GM23338 (cell line): ENCODE results near the gene S1PR3. TPM values are rescaled to one million over a fixed set of nuclear protein-coding genes. Genes with fewer than 3 reads are reported as not detected.

ENCODE experiments used
- ATAC-seq: fragments of 200-7000 bp; cut with Tn5 transposase; 3 replicates; pipeline ENCODE4 v1.9.1; 2020
- DNase-seq: peaks from one replicate; pipeline ENCODE4 v3.0.0-alpha.2; 2015; ENCODE audit warnings: low spot score
- H2AFZ ChIP-seq: fragments of 200-600 bp; sonication (generic); 2 replicates; pipeline ENCODE4 v1.8.0; 2016; ENCODE audit warnings: antibody characterized with exemption, mild to moderate bottlenecking, moderate library complexity
- H3F3A ChIP-seq: fragments of 200-600 bp; sonication (generic); replicated peaks from 2 replicates; pipeline ENCODE4 v1.8.0; 2017; ENCODE audit warnings: antibody characterized with exemption, mixed run types, low read depth
- H3K27ac ChIP-seq: fragments of 200-600 bp; sonication (generic); 2 replicates; pipeline ENCODE4 v1.6.1; 2016; ENCODE audit warnings: low read depth
- H3K27me3 ChIP-seq: fragments of 200-600 bp; sonication (generic); 2 replicates; pipeline ENCODE4 v1.8.0; 2016; ENCODE audit warnings: mild to moderate bottlenecking, mixed run types, moderate library complexity; ENCODE audit not compliant: insufficient read depth
- H3K36me3 ChIP-seq: fragments of 200-600 bp; sonication (generic); 2 replicates; pipeline ENCODE4 v1.8.0; 2016; ENCODE audit warnings: mild to moderate bottlenecking; ENCODE audit not compliant: insufficient read depth
- H3K4me1 ChIP-seq: fragments of 200-600 bp; sonication (generic); 2 replicates; pipeline ENCODE4 v1.8.0; 2016; ENCODE audit warnings: mild to moderate bottlenecking, moderate library complexity; ENCODE audit not compliant: insufficient read depth
- H3K4me2 ChIP-seq: fragments of 200-600 bp; sonication (generic); 2 replicates; pipeline ENCODE4 v1.7.1; 2017; ENCODE audit warnings: mixed run types
- H3K4me3 ChIP-seq: fragments of 200-600 bp; sonication (generic); 2 replicates; pipeline ENCODE4 v1.6.1; 2016; ENCODE audit warnings: mixed run types
- H3K79me2 ChIP-seq: fragments of 200-600 bp; sonication (generic); replicated peaks from 2 replicates; pipeline ENCODE4 v1.8.0; 2017; ENCODE audit warnings: mild to moderate bottlenecking; ENCODE audit not compliant: insufficient read depth
- H3K9me2 ChIP-seq: fragments of 200-600 bp; sonication (generic); 2 replicates; pipeline ENCODE4 v1.8.0; 2017; ENCODE audit not compliant: insufficient read depth
- H4K20me1 ChIP-seq: fragments of 200-600 bp; sonication (generic); replicated peaks from 2 replicates; pipeline ENCODE4 v1.8.0; 2017; ENCODE audit warnings: mild to moderate bottlenecking; ENCODE audit not compliant: insufficient read depth
- H3K27ac Mint-ChIP-seq: 2 replicates; pipeline ENCODE4 v1.8.0; 2020; ENCODE audit warnings: inconsistent platforms, mild to moderate bottlenecking, moderate library complexity, mixed read lengths
- H3K27me3 Mint-ChIP-seq: 3 replicates; pipeline ENCODE4 v1.8.0; 2022; ENCODE audit warnings: low read depth, mild to moderate bottlenecking, moderate library complexity, mixed read lengths, inconsistent platforms; ENCODE audit not compliant: insufficient read depth, poor library complexity
- H3K36me3 Mint-ChIP-seq: 3 replicates; pipeline ENCODE4 v1.8.0; 2021; ENCODE audit warnings: low read depth, mild to moderate bottlenecking, inconsistent platforms, moderate library complexity, mixed read lengths
- H3K4me1 Mint-ChIP-seq: 3 replicates; pipeline ENCODE4 v1.8.0; 2020; ENCODE audit warnings: mild to moderate bottlenecking, inconsistent platforms, mixed read lengths
- H3K4me3 Mint-ChIP-seq: 3 replicates; pipeline ENCODE4 v1.8.0; 2021; ENCODE audit warnings: moderate library complexity, mild to moderate bottlenecking, inconsistent platforms, mixed read lengths
- H3K9me3 Mint-ChIP-seq: 3 replicates; pipeline ENCODE4 v1.8.0; 2020; ENCODE audit warnings: moderate library complexity, mild to moderate bottlenecking, inconsistent platforms, mixed read lengths
- CREB1 ChIP-seq: fragments of 250-450 bp; sonication (Bioruptor Pico); IDR thresholded peaks from 2 replicates; pipeline ENCODE4 v1.5.0; 2020; ENCODE audit warnings: low read depth, mild to moderate bottlenecking, moderate library complexity
- EZH2 ChIP-seq: fragments of 200-600 bp; sonication (generic); IDR thresholded peaks from one replicate; pipeline ENCODE4 v1.8.0; 2017; ENCODE audit warnings: antibody characterized with exemption, mild to moderate bottlenecking, low read depth; ENCODE audit not compliant: unreplicated experiment
- EZH2phosphoT487 ChIP-seq: fragments of 200-600 bp; sonication (generic); IDR thresholded peaks from one replicate; pipeline ENCODE4 v1.8.1; 2018; ENCODE audit warnings: antibody characterized with exemption; ENCODE audit not compliant: unreplicated experiment
- JUNB ChIP-seq: IDR thresholded peaks from one replicate; pipeline ENCODE4 v1.6.1; 2016; ENCODE audit warnings: antibody characterized with exemption; ENCODE audit not compliant: unreplicated experiment
- NANOG ChIP-seq: IDR thresholded peaks from 2 replicates; pipeline ENCODE4 v1.6.1; 2016; ENCODE audit warnings: antibody characterized with exemption, borderline replicate concordance
- POLR2AphosphoS5 ChIP-seq: IDR thresholded peaks from 2 replicates; pipeline ENCODE4 v1.6.1; 2016; ENCODE audit warnings: antibody characterized with exemption, low read depth
- STAT1 ChIP-seq: IDR thresholded peaks from one replicate; pipeline ENCODE4 v1.6.1; 2016; ENCODE audit warnings: antibody characterized with exemption; ENCODE audit not compliant: unreplicated experiment
- ZNF114 ChIP-seq: fragments of 250-450 bp; sonication (Bioruptor Pico); IDR thresholded peaks from 2 replicates; pipeline ENCODE4 v1.5.0; 2020; ENCODE audit warnings: mild to moderate bottlenecking, moderate library complexity
- ZNF331 ChIP-seq: fragments of 250-450 bp; sonication (Bioruptor Pico); IDR thresholded peaks from 2 replicates; pipeline ENCODE4 v1.5.0; 2020; ENCODE audit warnings: low read depth, mild to moderate bottlenecking, moderate library complexity
- polyA plus RNA-seq: library from polyadenylated mRNA; unstranded; fragments of >200 nt; fragmentation: Nextera tagmentation; extraction: Ambion mirVana; gene quantifications from 2 replicates; pipeline ENCODE4 v1.2.1, GENCODE V29; 2016
- total RNA-seq: library from RNA; depleted of rRNA; stranded (reverse); fragments of >200 nt; shearing (Covaris generic); gene quantifications from 2 replicates; pipeline ENCODE4 v1.2.3, GENCODE V29; 2014
- TF ChIP-seq, protein P1 (sequence below): IDR thresholded peaks from one replicate; pipeline ENCODE4 v1.6.1; 2018; ENCODE audit warnings: antibody characterized with exemption; ENCODE audit not compliant: unreplicated experiment
- TF ChIP-seq, protein P2 (sequence below): fragments of 250-450 bp; sonication (Bioruptor Pico); IDR thresholded peaks from 2 replicates; pipeline ENCODE4 v1.5.0; 2020; ENCODE audit warnings: mild to moderate bottlenecking, moderate library complexity
- TF ChIP-seq, protein P3 (sequence below), 2 experiments: fragments of 200-600 bp in 1 of 2; sonication (generic) in 1 of 2; conservative IDR thresholded peaks; 2 replicates each; pipeline versions ENCODE4 v1.5.1 to v1.6.1; 2016 to 2017; ENCODE audit warnings: antibody characterized with exemption in 2 of 2, low read depth in 2 of 2, mild to moderate bottlenecking in 2 of 2, moderate library complexity in 1 of 2
- TF ChIP-seq, protein P4 (sequence below): IDR thresholded peaks from 2 replicates; pipeline ENCODE4 v1.6.1; 2016; ENCODE audit warnings: antibody characterized with exemption

The S1PR3 gene
- total and polyA plus RNA-seq, 2 experiments from 2014 or later: 2.1 to 7.6 TPM

DNA sequence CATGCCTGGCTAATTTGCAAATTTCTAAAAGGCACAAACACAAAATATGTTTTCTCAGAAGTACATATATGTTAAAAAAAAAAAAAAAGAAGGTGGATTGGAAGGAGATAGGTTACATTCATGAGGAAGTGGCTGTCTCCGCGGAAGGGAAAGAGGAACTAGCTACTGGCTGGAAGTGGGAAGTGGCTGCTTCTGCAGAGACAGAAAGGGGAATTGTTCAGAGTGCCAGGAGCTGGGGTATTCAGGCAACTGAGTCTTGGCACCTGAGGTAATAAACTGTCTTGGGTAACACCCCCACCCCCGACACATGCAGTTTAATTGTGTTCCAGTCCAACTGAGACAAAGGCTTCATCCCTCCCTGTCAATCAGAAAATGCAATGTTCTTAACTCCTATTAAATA, 45.6 kb downstream of the S1PR3 start:
- no peaks in the 10 kb centered on the region for H3F3A ChIP-seq
- Mint-ChIP-seq H3K4me1 (no peaks in the 10 kb centered on the region), H3K36me3 (no peaks in the 10 kb centered on the region; the same call in 2 of the 3 replicates), H3K27me3 (peaks cover 2% of the 10 kb centered on the region), H3K9me3 (no peaks in the 10 kb centered on the region), H3K4me3 (no peak overlapping the region), H3K27ac (no peak overlapping the region)
- H3K4me3 ChIP-seq: no peak overlapping the region
- H3K4me2 ChIP-seq: no peak overlapping the region
- H3K36me3 ChIP-seq: no peaks in the 10 kb centered on the region
- no peak for ATAC-seq
- DNase-seq: no peak
- H3K9me2 ChIP-seq: peaks cover 9% of the 10 kb centered on the region; the same call in 1 of the 2 replicates
- no peaks in the 10 kb centered on the region for H3K4me1 ChIP-seq
- no peaks in the 10 kb centered on the region for H3K27me3 ChIP-seq
- no peak for TF ChIP-seq CREB1 (CRISPR knock-in tag)
- no peak for TF ChIP-seq ZNF331 (CRISPR knock-in tag)
- no peak for TF ChIP-seq POLR2AphosphoS5
- no peak for TF ChIP-seq ZNF114 (CRISPR knock-in tag)
- TF ChIP-seq, protein P1, sequence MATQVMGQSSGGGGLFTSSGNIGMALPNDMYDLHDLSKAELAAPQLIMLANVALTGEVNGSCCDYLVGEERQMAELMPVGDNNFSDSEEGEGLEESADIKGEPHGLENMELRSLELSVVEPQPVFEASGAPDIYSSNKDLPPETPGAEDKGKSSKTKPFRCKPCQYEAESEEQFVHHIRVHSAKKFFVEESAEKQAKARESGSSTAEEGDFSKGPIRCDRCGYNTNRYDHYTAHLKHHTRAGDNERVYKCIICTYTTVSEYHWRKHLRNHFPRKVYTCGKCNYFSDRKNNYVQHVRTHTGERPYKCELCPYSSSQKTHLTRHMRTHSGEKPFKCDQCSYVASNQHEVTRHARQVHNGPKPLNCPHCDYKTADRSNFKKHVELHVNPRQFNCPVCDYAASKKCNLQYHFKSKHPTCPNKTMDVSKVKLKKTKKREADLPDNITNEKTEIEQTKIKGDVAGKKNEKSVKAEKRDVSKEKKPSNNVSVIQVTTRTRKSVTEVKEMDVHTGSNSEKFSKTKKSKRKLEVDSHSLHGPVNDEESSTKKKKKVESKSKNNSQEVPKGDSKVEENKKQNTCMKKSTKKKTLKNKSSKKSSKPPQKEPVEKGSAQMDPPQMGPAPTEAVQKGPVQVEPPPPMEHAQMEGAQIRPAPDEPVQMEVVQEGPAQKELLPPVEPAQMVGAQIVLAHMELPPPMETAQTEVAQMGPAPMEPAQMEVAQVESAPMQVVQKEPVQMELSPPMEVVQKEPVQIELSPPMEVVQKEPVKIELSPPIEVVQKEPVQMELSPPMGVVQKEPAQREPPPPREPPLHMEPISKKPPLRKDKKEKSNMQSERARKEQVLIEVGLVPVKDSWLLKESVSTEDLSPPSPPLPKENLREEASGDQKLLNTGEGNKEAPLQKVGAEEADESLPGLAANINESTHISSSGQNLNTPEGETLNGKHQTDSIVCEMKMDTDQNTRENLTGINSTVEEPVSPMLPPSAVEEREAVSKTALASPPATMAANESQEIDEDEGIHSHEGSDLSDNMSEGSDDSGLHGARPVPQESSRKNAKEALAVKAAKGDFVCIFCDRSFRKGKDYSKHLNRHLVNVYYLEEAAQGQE: no peak
- TF ChIP-seq NANOG: no peak
- TF ChIP-seq, protein P2, sequence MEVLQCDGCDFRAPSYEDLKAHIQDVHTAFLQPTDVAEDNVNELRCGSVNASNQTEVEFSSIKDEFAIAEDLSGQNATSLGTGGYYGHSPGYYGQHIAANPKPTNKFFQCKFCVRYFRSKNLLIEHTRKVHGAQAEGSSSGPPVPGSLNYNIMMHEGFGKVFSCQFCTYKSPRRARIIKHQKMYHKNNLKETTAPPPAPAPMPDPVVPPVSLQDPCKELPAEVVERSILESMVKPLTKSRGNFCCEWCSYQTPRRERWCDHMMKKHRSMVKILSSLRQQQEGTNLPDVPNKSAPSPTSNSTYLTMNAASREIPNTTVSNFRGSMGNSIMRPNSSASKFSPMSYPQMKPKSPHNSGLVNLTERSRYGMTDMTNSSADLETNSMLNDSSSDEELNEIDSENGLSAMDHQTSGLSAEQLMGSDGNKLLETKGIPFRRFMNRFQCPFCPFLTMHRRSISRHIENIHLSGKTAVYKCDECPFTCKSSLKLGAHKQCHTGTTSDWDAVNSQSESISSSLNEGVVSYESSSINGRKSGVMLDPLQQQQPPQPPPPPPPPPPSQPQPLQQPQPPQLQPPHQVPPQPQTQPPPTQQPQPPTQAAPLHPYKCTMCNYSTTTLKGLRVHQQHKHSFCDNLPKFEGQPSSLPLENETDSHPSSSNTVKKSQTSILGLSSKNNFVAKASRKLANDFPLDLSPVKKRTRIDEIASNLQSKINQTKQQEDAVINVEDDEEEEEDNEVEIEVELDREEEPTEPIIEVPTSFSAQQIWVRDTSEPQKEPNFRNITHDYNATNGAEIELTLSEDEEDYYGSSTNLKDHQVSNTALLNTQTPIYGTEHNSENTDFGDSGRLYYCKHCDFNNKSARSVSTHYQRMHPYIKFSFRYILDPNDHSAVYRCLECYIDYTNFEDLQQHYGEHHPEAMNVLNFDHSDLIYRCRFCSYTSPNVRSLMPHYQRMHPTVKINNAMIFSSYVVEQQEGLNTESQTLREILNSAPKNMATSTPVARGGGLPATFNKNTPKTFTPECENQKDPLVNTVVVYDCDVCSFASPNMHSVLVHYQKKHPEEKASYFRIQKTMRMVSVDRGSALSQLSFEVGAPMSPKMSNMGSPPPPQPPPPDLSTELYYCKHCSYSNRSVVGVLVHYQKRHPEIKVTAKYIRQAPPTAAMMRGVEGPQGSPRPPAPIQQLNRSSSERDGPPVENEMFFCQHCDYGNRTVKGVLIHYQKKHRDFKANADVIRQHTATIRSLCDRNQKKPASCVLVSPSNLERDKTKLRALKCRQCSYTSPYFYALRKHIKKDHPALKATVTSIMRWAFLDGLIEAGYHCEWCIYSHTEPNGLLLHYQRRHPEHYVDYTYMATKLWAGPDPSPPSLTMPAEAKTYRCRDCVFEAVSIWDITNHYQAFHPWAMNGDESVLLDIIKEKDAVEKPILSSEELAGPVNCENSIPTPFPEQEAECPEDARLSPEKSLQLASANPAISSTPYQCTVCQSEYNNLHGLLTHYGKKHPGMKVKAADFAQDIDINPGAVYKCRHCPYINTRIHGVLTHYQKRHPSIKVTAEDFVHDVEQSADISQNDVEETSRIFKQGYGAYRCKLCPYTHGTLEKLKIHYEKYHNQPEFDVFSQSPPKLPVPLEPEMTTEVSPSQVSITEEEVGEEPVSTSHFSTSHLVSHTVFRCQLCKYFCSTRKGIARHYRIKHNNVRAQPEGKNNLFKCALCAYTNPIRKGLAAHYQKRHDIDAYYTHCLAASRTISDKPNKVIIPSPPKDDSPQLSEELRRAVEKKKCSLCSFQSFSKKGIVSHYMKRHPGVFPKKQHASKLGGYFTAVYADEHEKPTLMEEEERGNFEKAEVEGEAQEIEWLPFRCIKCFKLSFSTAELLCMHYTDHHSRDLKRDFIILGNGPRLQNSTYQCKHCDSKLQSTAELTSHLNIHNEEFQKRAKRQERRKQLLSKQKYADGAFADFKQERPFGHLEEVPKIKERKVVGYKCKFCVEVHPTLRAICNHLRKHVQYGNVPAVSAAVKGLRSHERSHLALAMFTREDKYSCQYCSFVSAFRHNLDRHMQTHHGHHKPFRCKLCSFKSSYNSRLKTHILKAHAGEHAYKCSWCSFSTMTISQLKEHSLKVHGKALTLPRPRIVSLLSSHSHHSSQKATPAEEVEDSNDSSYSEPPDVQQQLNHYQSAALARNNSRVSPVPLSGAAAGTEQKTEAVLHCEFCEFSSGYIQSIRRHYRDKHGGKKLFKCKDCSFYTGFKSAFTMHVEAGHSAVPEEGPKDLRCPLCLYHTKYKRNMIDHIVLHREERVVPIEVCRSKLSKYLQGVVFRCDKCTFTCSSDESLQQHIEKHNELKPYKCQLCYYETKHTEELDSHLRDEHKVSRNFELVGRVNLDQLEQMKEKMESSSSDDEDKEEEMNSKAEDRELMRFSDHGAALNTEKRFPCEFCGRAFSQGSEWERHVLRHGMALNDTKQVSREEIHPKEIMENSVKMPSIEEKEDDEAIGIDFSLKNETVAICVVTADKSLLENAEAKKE (CRISPR knock-in tag): no peak
- no peak for TF ChIP-seq EZH2
- no peak for TF ChIP-seq STAT1
- TF ChIP-seq, protein P3, sequence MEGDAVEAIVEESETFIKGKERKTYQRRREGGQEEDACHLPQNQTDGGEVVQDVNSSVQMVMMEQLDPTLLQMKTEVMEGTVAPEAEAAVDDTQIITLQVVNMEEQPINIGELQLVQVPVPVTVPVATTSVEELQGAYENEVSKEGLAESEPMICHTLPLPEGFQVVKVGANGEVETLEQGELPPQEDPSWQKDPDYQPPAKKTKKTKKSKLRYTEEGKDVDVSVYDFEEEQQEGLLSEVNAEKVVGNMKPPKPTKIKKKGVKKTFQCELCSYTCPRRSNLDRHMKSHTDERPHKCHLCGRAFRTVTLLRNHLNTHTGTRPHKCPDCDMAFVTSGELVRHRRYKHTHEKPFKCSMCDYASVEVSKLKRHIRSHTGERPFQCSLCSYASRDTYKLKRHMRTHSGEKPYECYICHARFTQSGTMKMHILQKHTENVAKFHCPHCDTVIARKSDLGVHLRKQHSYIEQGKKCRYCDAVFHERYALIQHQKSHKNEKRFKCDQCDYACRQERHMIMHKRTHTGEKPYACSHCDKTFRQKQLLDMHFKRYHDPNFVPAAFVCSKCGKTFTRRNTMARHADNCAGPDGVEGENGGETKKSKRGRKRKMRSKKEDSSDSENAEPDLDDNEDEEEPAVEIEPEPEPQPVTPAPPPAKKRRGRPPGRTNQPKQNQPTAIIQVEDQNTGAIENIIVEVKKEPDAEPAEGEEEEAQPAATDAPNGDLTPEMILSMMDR (conservative IDR thresholded peaks at IDR 0.05; ENCODE audit: low read depth in 2 of 2): no peak
- TF ChIP-seq, protein P4, sequence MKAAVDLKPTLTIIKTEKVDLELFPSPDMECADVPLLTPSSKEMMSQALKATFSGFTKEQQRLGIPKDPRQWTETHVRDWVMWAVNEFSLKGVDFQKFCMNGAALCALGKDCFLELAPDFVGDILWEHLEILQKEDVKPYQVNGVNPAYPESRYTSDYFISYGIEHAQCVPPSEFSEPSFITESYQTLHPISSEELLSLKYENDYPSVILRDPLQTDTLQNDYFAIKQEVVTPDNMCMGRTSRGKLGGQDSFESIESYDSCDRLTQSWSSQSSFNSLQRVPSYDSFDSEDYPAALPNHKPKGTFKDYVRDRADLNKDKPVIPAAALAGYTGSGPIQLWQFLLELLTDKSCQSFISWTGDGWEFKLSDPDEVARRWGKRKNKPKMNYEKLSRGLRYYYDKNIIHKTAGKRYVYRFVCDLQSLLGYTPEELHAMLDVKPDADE: no peak
- TF ChIP-seq EZH2phosphoT487: no peak
- no peak for TF ChIP-seq JUNB
- no peaks in the 10 kb centered on the region for H4K20me1 ChIP-seq
- no peak overlapping the region for H3K27ac ChIP-seq
- H2AFZ ChIP-seq: no peak overlapping the region
- no peaks in the 10 kb centered on the region for H3K79me2 ChIP-seq
